Liver (tissue), 9 donors: ENCODE data around the gene MYO16. TPM values are rescaled to one million over a fixed set of nuclear protein-coding genes. Genes with fewer than 3 reads are reported as not detected.

Experiments
- DNase-seq: peaks from one replicate; pipeline ENCODE4 v3.0.0-alpha.2; 2017; ENCODE audit warnings: low spot score
- H3K27ac ChIP-seq, 2 donors: one replicate each; pipeline ENCODE4 v1.7.0; 2013; ENCODE audit warnings: inconsistent platforms in 2 of 2, low read length in 2 of 2, control low read depth in 1 of 2, low read depth in 1 of 2, mild to moderate bottlenecking in 1 of 2
- H3K27me3 ChIP-seq, 4 donors: one replicate each; pipeline versions ENCODE4 v1.6.1 to v1.7.0; 2013; ENCODE audit warnings: low read length in 3 of 4, inconsistent platforms in 1 of 4, mild to moderate bottlenecking in 1 of 4, moderate library complexity in 1 of 4; ENCODE audit not compliant: control insufficient read depth in 4 of 4, insufficient read depth in 4 of 4
- H3K36me3 ChIP-seq, 4 donors: one replicate each; pipeline versions ENCODE4 v1.6.1 to v1.7.0; 2013; ENCODE audit warnings: low read length in 3 of 4, mild to moderate bottlenecking in 3 of 4, low read depth in 1 of 4, moderate library complexity in 1 of 4; ENCODE audit not compliant: control insufficient read depth in 4 of 4, insufficient read depth in 3 of 4
- H3K4me1 ChIP-seq, 4 donors: one replicate each; pipeline versions ENCODE4 v1.6.1 to v1.7.0; 2013; ENCODE audit warnings: low read length in 3 of 4, mild to moderate bottlenecking in 3 of 4, moderate library complexity in 1 of 4; ENCODE audit not compliant: control insufficient read depth in 4 of 4, insufficient read depth in 4 of 4
- H3K4me3 ChIP-seq, 3 donors: one replicate each; pipeline versions ENCODE4 v1.6.1 to v1.7.0; 2013; ENCODE audit warnings: low read length in 3 of 3, control low read depth in 1 of 3, low read depth in 1 of 3, mild to moderate bottlenecking in 1 of 3
- H3K9ac ChIP-seq, 2 donors: one replicate each; pipeline ENCODE4 v1.7.0; 2013; ENCODE audit warnings: low read length in 2 of 2, mild to moderate bottlenecking in 2 of 2, moderate library complexity in 2 of 2, control low read depth in 1 of 2, low read depth in 1 of 2
- H3K9me3 ChIP-seq, 4 donors: one replicate each; pipeline versions ENCODE4 v1.6.1 to v1.7.0; 2013; ENCODE audit warnings: low read length in 3 of 4; ENCODE audit not compliant: control insufficient read depth in 4 of 4
- CTCF ChIP-seq: fragments of 150-350 bp; IDR thresholded peaks from 2 replicates; pipeline ENCODE4 v1.5.1; 2017; ENCODE audit warnings: improper control_type of control experiment, low read depth, low read length; ENCODE audit not compliant: missing input control
- EGR1 ChIP-seq, 2 donors: IDR thresholded peaks; 2 replicates each; pipeline ENCODE4 v1.6.1; 2016 to 2018; ENCODE audit warnings: antibody characterized with exemption in 2 of 2, low read depth in 2 of 2
- FOXA1 ChIP-seq: IDR thresholded peaks from 2 replicates; pipeline ENCODE4 v1.6.1; 2016; ENCODE audit warnings: antibody characterized with exemption
- FOXA2 ChIP-seq: IDR thresholded peaks from 2 replicates; pipeline ENCODE4 v1.6.1; 2016; ENCODE audit warnings: antibody characterized with exemption
- GABPA ChIP-seq, 2 donors: IDR thresholded peaks in 1 of 2; conservative IDR thresholded peaks in 1 of 2; 2 replicates each; pipeline ENCODE4 v1.6.1; 2016; ENCODE audit warnings: antibody characterized with exemption in 2 of 2, mild to moderate bottlenecking in 1 of 2, moderate library complexity in 1 of 2
- HNF4A ChIP-seq, 2 donors: conservative IDR thresholded peaks; 2 replicates each; pipeline ENCODE4 v1.6.1; 2016; ENCODE audit warnings: antibody characterized with exemption in 2 of 2, mild to moderate bottlenecking in 2 of 2
- HNF4G ChIP-seq: IDR thresholded peaks from 2 replicates; pipeline ENCODE4 v1.6.1; 2016; ENCODE audit warnings: antibody characterized with exemption
- JUND ChIP-seq, 2 donors: IDR thresholded peaks; 2 replicates each; pipeline ENCODE4 v1.6.1; 2016; ENCODE audit warnings: antibody characterized with exemption in 2 of 2
- NR2F2 ChIP-seq: IDR thresholded peaks from 2 replicates; pipeline ENCODE4 v1.6.1; 2016; ENCODE audit warnings: antibody characterized with exemption
- RAD21 ChIP-seq, 2 donors: IDR thresholded peaks; 2 replicates each; pipeline ENCODE4 v1.6.1; 2016; ENCODE audit warnings: antibody characterized with exemption in 2 of 2, mild to moderate bottlenecking in 2 of 2
- RXRA ChIP-seq, 2 donors: IDR thresholded peaks; 2 replicates each; pipeline ENCODE4 v1.6.1; 2017 to 2018; ENCODE audit warnings: antibody characterized with exemption in 2 of 2, mild to moderate bottlenecking in 1 of 2
- SP1 ChIP-seq: IDR thresholded peaks from 2 replicates; pipeline ENCODE4 v1.6.1; 2018; ENCODE audit warnings: antibody characterized with exemption, mild to moderate bottlenecking
- TAF1 ChIP-seq: conservative IDR thresholded peaks from 2 replicates; pipeline ENCODE4 v1.6.1; 2016; ENCODE audit warnings: antibody characterized with exemption, mild to moderate bottlenecking
- YY1 ChIP-seq: IDR thresholded peaks from 2 replicates; pipeline ENCODE4 v1.6.1; 2016; ENCODE audit warnings: antibody characterized with exemption, mild to moderate bottlenecking
- ZBTB33 ChIP-seq: IDR thresholded peaks from 2 replicates; pipeline ENCODE4 v1.6.1; 2016; ENCODE audit warnings: antibody characterized with exemption
- WGBS: extraction: QIAGEN DNeasy Blood & Tissue Kit; methylation state at CpG from one replicate; pipeline ENCODE4 v1.1.7; 2013; 5-methylcytosine and 5-hydroxymethylcytosine counted together
- polyA plus RNA-seq, 2 donors: library from polyadenylated mRNA; stranded (reverse) in 1 of 2; unstranded in 1 of 2; fragments of 200-250 nt in 1 of 2; fragments of >200 nt in 1 of 2; fragmentation: Nextera tagmentation in 1 of 2; extraction: Ambion mirVana in 1 of 2; gene quantifications; one replicate each; pipeline versions ENCODE4 v1.2.1 to v1.2.3, GENCODE V29; 2013 to 2015
- total RNA-seq, 2 donors: library from RNA; depleted of rRNA; stranded (reverse); fragments of >200 nt; gene quantifications; one replicate each; pipeline ENCODE4 v1.2.3, GENCODE V29; 2014
- TF ChIP-seq, protein P1 (sequence below): IDR thresholded peaks from 2 replicates; pipeline ENCODE4 v1.6.1; 2016; ENCODE audit warnings: antibody characterized with exemption
- TF ChIP-seq, protein P2 (sequence below): IDR thresholded peaks from 2 replicates; pipeline ENCODE4 v1.6.1; 2016; ENCODE audit warnings: antibody characterized with exemption, mild to moderate bottlenecking
- TF ChIP-seq, protein P3 (sequence below): IDR thresholded peaks from 2 replicates; pipeline ENCODE4 v1.6.1; 2016; ENCODE audit warnings: antibody characterized with exemption
- donor health status: healthy.
- donor health status: healthy.
- donor health status: healthy.
- donor health status: healthy.
- donor health status: healthy.

Gene MYO16
- total and polyA plus RNA-seq, 4 donors = 0.37 to 1.1 (median 0.68) TPM

DNA sequence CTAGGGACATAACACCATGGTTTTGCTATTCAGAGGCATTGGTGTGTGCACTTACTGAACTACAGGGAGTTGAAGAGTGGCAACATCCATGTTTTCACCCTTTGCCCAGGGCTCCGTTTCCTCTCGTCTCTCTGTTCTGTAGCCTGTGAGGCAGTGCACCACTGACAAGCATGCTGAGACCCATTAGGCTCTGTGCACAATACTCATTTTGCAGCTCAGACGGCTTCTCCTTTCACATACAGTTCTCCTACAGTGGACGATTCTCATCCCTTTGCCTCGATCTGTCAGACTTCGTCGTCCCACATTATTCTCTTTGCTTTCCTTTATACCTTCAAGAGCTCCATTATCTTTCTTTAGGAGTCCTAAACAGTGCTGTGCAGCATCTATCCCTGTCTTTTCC is 403.7 kb downstream of the MYO16 start:
- no peak for DNase-seq
- H3K4me3 ChIP-seq = no peak overlapping the region
- 93% methylated on average over 7 of the region's 7 CpGs for WGBS
- no peak overlapping the region for H3K27ac ChIP-seq
- no peaks in the 10 kb centered on the region for H3K4me1 ChIP-seq
- no peaks in the 10 kb centered on the region for H3K27me3 ChIP-seq
- no peak for TF ChIP-seq YY1
- TF ChIP-seq FOXA2 = no peak
- no peak for TF ChIP-seq TAF1
- no peak for TF ChIP-seq EGR1 (IDR thresholded peaks at IDR 0.05; ENCODE audit: low read depth in 2 of 2)
- no peak for TF ChIP-seq RAD21 (IDR thresholded peaks at IDR 0.05)
- no peak for TF ChIP-seq GABPA (IDR thresholded peaks at IDR 0.05 in 1 of 2, conservative IDR thresholded peaks at IDR 0.05 in 1 of 2)
- TF ChIP-seq RXRA (IDR thresholded peaks at IDR 0.05) = no peak
- TF ChIP-seq, protein P1, sequence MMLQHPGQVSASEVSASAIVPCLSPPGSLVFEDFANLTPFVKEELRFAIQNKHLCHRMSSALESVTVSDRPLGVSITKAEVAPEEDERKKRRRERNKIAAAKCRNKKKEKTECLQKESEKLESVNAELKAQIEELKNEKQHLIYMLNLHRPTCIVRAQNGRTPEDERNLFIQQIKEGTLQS = no peak
- TF ChIP-seq FOXA1 = no peak
- no peak for TF ChIP-seq HNF4G
- TF ChIP-seq, protein P2, sequence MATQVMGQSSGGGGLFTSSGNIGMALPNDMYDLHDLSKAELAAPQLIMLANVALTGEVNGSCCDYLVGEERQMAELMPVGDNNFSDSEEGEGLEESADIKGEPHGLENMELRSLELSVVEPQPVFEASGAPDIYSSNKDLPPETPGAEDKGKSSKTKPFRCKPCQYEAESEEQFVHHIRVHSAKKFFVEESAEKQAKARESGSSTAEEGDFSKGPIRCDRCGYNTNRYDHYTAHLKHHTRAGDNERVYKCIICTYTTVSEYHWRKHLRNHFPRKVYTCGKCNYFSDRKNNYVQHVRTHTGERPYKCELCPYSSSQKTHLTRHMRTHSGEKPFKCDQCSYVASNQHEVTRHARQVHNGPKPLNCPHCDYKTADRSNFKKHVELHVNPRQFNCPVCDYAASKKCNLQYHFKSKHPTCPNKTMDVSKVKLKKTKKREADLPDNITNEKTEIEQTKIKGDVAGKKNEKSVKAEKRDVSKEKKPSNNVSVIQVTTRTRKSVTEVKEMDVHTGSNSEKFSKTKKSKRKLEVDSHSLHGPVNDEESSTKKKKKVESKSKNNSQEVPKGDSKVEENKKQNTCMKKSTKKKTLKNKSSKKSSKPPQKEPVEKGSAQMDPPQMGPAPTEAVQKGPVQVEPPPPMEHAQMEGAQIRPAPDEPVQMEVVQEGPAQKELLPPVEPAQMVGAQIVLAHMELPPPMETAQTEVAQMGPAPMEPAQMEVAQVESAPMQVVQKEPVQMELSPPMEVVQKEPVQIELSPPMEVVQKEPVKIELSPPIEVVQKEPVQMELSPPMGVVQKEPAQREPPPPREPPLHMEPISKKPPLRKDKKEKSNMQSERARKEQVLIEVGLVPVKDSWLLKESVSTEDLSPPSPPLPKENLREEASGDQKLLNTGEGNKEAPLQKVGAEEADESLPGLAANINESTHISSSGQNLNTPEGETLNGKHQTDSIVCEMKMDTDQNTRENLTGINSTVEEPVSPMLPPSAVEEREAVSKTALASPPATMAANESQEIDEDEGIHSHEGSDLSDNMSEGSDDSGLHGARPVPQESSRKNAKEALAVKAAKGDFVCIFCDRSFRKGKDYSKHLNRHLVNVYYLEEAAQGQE = no peak
- no peak for TF ChIP-seq SP1
- no peak for TF ChIP-seq CTCF
- TF ChIP-seq JUND (IDR thresholded peaks at IDR 0.05) = no peak
- no peak for TF ChIP-seq ZBTB33
- TF ChIP-seq, protein P3, sequence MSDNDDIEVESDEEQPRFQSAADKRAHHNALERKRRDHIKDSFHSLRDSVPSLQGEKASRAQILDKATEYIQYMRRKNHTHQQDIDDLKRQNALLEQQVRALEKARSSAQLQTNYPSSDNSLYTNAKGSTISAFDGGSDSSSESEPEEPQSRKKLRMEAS = no peak
- no peak for TF ChIP-seq HNF4A (conservative IDR thresholded peaks at IDR 0.05)
- TF ChIP-seq NR2F2 = no peak
- H3K9me3 ChIP-seq = no peaks in the 10 kb centered on the region
- H3K9ac ChIP-seq = no peak overlapping the region
- peaks cover 0 to 2% (median 0%) of the 10 kb centered on the region in 4 donors for H3K36me3 ChIP-seq
